GM18858 (cell line): ENCODE results near the gene LSM5.

Experiments
- ATAC-seq: cut with Tn5 transposase; IDR thresholded peaks from one replicate; pipeline ENCODE4 v1.9.1; 2021; ENCODE audit not compliant: unreplicated experiment

The LSM5 gene

GRCh38 chr7:32462977-32463376, 27.2 kb downstream of the LSM5 start:
- no peak for ATAC-seq

GRCh38 chr7:32462451-32462850, 27.7 kb downstream of the LSM5 start:
- ATAC-seq: no peak

GRCh38 chr7:32461484-32461883, 28.7 kb downstream of the LSM5 start:
- ATAC-seq: no peak

GRCh38 chr7:32459788-32460187, 30.4 kb downstream of the LSM5 start:
- no peak for ATAC-seq

- no peak for ATAC-seq
These were observed 32.2 kb downstream of the LSM5 start for GRCh38 chr7:32458025-32458424.

- ATAC-seq: no peak
These were observed 36.7 kb downstream of the LSM5 start for GRCh38 chr7:32453341-32454011.

- ATAC-seq: no peak
These were observed 43.0 kb downstream of the LSM5 start for GRCh38 chr7:32447218-32447617.

- no peak for ATAC-seq
These were observed 53.8 kb downstream of the LSM5 start for GRCh38 chr7:32436146-32436928.
